ENCODE results near the gene ATL3.
"Not testable (repeated sequence)": the region's sequence is repeated elsewhere in the genome, so short reads cannot be mapped to it uniquely, and the experiment has no call there.

ATL3 gene

DNA sequence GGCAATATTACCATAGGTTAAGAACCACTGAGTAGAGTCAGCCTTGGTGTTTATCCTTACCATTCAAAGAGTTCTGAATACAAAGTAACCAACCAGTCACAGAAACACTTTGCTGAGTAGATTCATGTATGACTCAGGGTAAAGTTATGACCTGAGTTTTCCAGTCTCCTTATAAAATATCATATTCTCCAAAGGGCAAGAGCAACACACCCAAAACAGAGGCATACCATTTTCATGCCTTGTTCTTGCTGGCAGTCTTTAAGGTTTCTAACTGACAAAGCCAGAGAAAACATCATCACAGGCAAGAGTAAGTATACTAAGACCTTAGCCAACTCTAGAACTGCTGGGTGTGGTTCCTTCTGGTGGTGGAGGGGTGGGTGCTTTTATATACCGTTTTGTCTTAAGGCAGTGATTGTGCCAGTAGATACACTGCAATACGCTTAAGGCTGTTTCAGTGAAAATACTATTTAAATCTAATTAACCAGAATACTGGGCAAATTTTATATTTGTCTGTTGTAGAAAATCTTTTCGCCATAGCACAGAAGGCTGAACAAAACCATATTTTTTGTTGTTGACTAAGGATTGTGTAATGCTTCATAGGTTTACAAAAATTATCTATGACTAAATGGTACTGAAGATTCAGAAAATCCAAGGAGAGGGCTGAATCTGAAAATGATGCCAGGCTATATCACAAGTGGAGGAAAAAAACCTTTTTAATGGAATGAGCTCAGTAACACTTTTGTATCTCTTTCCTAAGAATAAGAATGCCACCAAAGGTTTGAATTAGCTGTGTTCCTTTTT is 3.0 kb downstream of the ATL3 start:
- Mint-ChIP-seq H3K9me3 (no peaks in the 10 kb centered on the region), H3K27me3 (no peaks in the 10 kb centered on the region), H3K4me1 (peaks cover 10 to 44% of the 10 kb centered on the region in 2 donors), H3K4me3 (no peak overlapping the region), H3K27ac (no peak overlapping the region), H3K36me3 (peaks cover 5 to 19% of the 10 kb centered on the region in 2 donors)
- ATAC-seq (replicated peaks) (no peak), DNase-seq (no peak)

DNA sequence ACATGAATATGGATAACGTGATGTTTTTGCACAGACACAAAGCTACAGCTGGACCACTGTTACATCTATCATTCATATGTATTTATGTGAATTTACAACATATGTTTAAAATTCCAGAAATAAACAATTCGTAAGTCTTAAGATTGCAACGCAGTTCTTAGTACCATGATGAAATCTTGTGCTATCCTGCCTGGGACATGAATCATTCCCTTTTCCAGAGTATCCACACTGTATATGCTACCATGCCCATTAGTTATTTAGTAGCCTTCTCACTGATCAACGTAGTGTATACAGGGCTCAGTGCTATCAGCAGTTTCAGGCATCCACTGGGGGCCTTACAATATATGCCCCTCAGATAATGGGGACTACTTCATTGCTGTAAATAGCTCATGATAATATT is 4.3 kb downstream of the ATL3 start:
- DNase-seq (no peak), ATAC-seq (replicated peaks) (no peak)
- no peak overlapping the region for H3K27ac Mint-ChIP-seq
- H3K27me3 Mint-ChIP-seq = no peaks in the 10 kb centered on the region
- no peaks in the 10 kb centered on the region for H3K9me3 Mint-ChIP-seq
- H3K4me1 Mint-ChIP-seq = peaks cover 13 to 34% of the 10 kb centered on the region in 2 donors
- peaks cover 5 to 14% of the 10 kb centered on the region in 2 donors for H3K36me3 Mint-ChIP-seq
- H3K4me3 Mint-ChIP-seq = no peak overlapping the region

DNA sequence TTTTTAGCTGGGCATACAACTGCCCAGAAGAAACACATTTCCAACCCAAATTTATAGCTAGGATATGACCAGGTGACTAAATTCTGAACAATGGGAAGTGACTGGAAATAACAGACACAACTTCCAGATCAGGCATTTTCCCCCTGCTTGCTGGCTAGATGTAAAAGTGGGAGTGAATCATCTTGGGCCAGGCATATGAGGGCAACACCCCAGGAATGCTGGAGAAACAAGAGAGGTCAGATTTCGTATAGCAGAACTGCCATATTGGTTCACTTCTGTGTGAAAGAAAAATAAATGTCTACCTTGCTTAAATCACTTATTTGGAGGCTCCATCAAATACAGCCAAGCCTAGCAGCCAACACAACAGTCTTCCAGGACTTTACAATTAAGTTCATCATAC is 7.4 kb downstream of the ATL3 start:
- H3K36me3 Mint-ChIP-seq = peaks cover 5 to 7% of the 10 kb centered on the region in 2 donors
- DNase-seq = no peak
- H3K27me3 Mint-ChIP-seq = no peaks in the 10 kb centered on the region
- no peak overlapping the region for H3K4me3 Mint-ChIP-seq
- no peak overlapping the region for H3K27ac Mint-ChIP-seq
- no peaks in the 10 kb centered on the region for H3K9me3 Mint-ChIP-seq
- ATAC-seq (replicated peaks) = no peak
- peaks cover 15 to 34% of the 10 kb centered on the region in 2 donors for H3K4me1 Mint-ChIP-seq

DNA sequence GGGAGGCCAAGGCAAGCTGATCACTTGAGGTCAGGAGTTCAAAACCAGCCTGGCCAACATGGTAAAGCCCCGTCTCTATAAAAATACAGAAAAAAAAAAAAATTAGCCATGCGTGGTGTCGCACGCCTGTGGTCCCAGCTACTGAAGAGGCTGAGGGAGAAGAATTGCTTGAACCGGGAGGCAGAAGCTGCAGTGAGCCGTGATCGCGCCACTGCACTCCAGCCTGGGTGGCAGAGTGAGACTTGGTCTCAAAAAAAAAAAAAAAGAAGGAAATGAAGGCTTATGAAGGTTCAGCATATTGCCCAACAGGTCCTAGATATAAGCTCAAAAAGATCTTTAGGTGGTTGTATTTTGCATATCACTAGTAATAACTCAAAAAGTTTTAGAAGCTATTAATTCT is 10.2 kb downstream of the ATL3 start:
- H3K9me3 Mint-ChIP-seq = no peaks in the 10 kb centered on the region
- peaks cover 12 to 25% of the 10 kb centered on the region in 2 donors for H3K4me1 Mint-ChIP-seq
- no peak overlapping the region for H3K4me3 Mint-ChIP-seq
- no peaks in the 10 kb centered on the region for H3K27me3 Mint-ChIP-seq
- H3K27ac Mint-ChIP-seq = no peak overlapping the region
- peaks cover 12 to 15% of the 10 kb centered on the region in 2 donors for H3K36me3 Mint-ChIP-seq
- DNase-seq (no peak), ATAC-seq (replicated peaks) (no peak)

DNA sequence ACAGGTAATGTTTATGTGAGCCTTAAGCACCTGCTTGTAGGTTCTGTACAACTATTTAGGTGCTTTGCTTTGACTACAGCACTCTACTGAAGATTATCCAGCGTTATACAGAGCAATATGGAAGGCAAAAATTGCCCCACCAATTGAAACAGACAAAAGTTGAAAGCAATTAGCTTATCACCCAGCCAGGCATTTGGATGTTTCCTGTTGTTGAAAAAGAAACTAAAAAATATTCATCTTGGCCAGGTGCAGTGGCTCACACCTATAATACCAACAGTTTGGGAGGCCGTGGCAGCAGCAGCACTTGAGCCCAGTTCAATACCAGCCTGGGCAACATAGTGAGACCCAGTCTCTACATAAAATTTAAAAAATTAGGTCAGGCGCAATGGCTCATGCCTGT is 18.5 kb downstream of the ATL3 start:
- H3K36me3 Mint-ChIP-seq = peaks cover 23 to 38% of the 10 kb centered on the region in 2 donors
- H3K27ac Mint-ChIP-seq = no peak overlapping the region
- H3K4me3 Mint-ChIP-seq = no peak overlapping the region
- H3K4me1 Mint-ChIP-seq = peaks cover 5 to 7% of the 10 kb centered on the region in 2 donors
- ATAC-seq (replicated peaks) (no peak), DNase-seq (no peak)
- H3K27me3 Mint-ChIP-seq = no peaks in the 10 kb centered on the region
- H3K9me3 Mint-ChIP-seq = no peaks in the 10 kb centered on the region

DNA sequence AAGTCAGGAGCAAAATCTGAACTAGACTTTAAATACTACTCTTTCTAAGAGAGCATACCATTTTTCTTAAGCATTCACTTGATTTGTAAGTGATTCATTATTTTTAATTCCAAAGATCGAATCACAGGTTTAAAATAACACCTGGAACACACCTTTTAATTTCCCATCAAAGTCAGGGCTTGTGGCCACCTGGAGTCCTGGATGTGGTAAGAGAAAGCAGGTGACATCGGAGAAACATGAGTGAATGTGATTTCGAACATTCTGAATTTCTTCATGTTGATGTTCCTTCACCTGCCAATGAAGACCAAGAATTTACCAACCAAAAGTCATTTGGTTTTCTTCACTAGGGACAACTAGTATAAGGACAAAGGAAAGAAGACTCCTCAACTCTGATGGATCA is 28.0 kb downstream of the ATL3 start:
- peak overlapping the region; percentile 25 for H3K27ac Mint-ChIP-seq
- peaks cover 36 to 53% of the 10 kb centered on the region in 2 donors for H3K36me3 Mint-ChIP-seq
- no peak for DNase-seq
- no peak for ATAC-seq (replicated peaks)
- H3K27me3 Mint-ChIP-seq = no peaks in the 10 kb centered on the region
- H3K4me3 Mint-ChIP-seq = no peak overlapping the region
- peaks cover 0 to 2% of the 10 kb centered on the region in 2 donors for H3K4me1 Mint-ChIP-seq
- H3K9me3 Mint-ChIP-seq = no peaks in the 10 kb centered on the region

DNA sequence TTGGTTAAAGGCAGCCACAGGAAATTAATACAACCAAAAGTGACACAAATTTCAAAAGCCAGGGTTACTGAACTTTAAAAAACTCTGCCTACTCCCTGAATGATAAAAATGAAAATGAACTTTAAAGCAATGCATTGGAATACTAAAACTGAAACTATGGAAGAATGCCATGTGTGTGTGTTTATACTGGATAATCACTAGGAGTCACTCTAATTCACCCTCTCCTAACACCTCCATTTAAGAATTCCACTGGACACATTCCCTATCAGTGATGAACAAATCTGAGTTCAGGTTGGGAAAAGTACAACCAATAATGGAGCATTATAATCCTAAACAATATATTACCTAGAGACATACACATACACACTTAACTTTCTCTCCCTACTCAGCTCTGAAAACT is 29.4 kb downstream of the ATL3 start:
- DNase-seq = no peak
- Mint-ChIP-seq H3K4me1 (peaks cover 0 to 2% of the 10 kb centered on the region in 2 donors), H3K27ac (peak overlapping the region; percentile 20), H3K4me3 (no peak overlapping the region), H3K27me3 (no peaks in the 10 kb centered on the region), H3K36me3 (peaks cover 34 to 53% of the 10 kb centered on the region in 2 donors), H3K9me3 (no peaks in the 10 kb centered on the region)
- ATAC-seq (replicated peaks) = no peak

DNA sequence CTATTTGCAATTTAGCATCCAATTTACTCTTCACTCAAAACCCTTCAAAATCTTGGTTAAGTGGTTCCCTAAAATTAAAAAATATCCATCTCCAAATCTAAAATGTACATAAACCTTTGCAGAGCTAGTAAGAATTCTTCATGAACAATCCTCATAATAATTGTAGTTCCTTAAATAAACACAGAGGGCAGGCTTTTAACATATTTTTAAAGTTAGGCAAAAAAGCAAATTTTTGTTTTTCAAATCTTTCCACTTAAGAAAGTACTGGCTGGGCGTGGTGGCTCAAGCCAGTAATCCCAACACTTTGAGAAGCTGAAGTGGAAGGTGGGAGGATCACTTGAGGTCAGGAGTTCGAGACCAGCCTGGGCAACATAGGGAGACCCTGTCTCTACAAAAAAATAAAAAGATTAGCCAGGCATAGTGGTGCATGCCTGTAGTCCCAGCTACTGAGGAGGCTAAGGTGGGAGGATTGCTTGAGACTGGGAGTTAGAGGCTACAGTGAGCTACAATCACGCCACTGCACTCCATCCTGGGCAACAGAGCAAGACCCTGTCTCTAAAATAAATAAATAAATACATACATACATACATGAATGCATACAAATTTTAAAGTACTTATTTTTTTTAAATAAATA is 31.9 kb downstream of the ATL3 start:
- ATAC-seq (replicated peaks) (no peak), DNase-seq (no peak)
- Mint-ChIP-seq H3K4me1 (peaks cover 0 to 2% of the 10 kb centered on the region in 2 donors), H3K36me3 (peaks cover 30 to 48% of the 10 kb centered on the region in 2 donors), H3K27me3 (no peaks in the 10 kb centered on the region), H3K9me3 (no peaks in the 10 kb centered on the region), H3K4me3 (no peak overlapping the region), H3K27ac (no peak overlapping the region)

DNA sequence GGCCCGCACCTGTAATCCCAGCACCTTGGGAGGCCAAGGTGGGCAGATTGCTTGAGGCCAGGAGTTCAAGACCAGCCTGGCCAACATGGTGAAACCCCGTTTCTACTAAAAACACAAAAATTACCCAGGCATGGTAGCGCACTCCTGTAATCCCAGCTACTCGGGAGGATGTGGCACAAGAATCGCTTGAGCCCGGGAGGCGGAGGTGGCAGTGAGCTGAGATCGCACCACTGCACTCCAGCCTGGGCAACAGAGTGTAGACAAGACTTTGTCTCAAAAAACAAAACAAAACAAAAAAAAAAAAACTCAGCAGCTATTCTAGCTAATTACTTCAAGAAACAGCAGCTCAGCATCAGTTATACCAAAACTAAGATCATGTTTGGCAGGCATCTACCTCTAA is 32.7 kb downstream of the ATL3 start:
- not testable (repeated sequence) for DNase-seq; H3K9me3 Mint-ChIP-seq; H3K4me3 Mint-ChIP-seq; ATAC-seq (replicated peaks); H3K27me3 Mint-ChIP-seq; H3K4me1 Mint-ChIP-seq; H3K27ac Mint-ChIP-seq
- H3K36me3 Mint-ChIP-seq = peaks cover 26 to 46% of the 10 kb centered on the region in 2 donors

DNA sequence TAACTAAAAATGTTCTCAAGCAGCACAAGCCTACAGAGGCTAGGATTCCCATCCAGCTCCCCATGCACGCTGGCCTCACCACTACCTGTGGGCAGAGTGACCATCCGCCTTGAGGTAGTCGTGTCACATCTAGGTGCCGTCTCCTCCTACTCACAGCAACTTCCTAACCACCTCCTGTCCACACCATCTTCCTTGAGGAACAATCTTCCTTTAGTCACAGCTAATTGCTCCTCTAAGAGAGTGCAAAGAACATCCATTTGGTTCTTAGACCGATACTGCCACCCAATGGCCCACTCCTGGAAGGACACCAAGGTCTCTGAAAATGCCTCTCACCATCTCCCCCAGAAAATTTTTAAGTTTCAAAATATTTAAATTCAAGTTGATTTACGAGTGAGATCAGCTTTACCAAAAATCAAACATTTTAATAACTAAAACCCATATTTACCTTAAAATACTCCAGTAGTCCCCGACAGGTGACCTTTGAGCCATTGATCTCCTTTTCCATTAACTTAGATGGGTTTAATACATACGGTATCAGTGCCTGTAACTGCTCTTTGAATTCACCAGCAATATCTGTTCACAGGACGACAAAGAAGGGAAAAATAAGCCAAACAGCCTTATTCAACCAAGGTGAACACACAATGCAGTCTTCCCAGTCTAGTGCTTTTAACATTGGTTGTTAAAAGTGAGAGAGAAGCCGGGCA is 35.3 kb downstream of the ATL3 start:
- peaks cover 9 to 13% of the 10 kb centered on the region in 2 donors for H3K4me1 Mint-ChIP-seq
- DNase-seq (peak; percentile 25), ATAC-seq (replicated peaks) (peak; percentile 68 to 69)
- H3K4me3 Mint-ChIP-seq = no peak overlapping the region
- H3K36me3 Mint-ChIP-seq = peaks cover 26 to 42% of the 10 kb centered on the region in 2 donors
- H3K27ac Mint-ChIP-seq = no peak overlapping the region
- no peaks in the 10 kb centered on the region for H3K27me3 Mint-ChIP-seq
- no peaks in the 10 kb centered on the region for H3K9me3 Mint-ChIP-seq

DNA sequence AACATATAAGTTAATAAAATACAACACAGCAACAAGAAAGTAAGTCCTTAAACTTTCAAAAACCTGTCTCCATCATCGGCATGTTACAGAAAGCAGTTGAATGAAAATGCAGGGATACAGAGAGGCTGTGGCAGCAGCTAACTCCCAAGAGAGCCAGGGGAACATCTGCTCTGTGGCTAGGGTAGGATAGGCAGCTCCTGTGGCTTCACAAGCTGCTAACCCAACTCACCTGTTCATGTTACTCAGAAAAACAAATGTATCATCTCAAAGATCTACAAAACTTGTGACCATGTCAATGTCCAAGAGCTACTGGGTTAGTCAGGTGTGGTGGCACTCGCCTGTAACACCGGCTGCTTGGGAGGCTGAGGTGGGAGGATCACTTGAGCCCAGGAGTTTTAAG is 41.8 kb downstream of the ATL3 start:
- ATAC-seq (replicated peaks) (no peak), DNase-seq (no peak)
- Mint-ChIP-seq H3K9me3 (no peaks in the 10 kb centered on the region), H3K27ac (no peak overlapping the region), H3K4me1 (peaks cover 8 to 14% of the 10 kb centered on the region in 2 donors), H3K27me3 (no peaks in the 10 kb centered on the region), H3K4me3 (no peak overlapping the region), H3K36me3 (peaks cover 35 to 40% of the 10 kb centered on the region in 2 donors)

DNA sequence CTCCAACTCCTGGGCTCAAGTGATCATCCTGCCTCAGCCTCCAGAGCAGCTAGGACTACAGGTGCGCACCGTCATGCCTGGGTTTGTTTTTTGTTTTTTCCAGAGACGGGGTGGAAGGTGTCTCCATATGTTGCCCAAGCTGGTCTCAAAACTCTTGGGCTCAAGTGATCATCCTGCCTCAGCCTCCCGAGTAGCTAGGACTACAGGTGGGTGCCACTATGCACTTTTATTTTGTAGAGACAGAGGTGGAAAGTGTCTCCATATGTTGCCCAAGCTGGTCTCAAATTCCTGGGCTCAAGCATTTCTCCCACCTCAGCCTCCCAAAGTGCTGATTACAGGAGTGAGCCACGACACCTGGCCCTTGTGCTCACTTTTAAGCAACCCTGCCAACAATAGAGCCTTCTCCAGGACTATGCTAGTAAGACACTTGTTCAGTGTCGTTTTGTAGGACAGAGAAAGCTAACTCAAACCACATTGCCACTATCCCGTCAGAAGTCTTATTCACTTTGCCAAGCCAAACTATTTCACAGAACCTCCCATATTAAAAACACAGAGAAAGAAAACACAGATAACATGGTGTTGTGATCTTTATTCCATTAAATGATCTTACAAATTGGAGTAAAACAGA is 47.5 kb downstream of the ATL3 start:
- Mint-ChIP-seq H3K4me1 (peaks cover 6 to 20% of the 10 kb centered on the region in 2 donors), H3K4me3 (no peak overlapping the region), H3K27me3 (peaks cover 0 to 10% of the 10 kb centered on the region in 2 donors), H3K9me3 (no peaks in the 10 kb centered on the region), H3K27ac (no peak overlapping the region), H3K36me3 (peaks cover 4 to 5% of the 10 kb centered on the region in 2 donors)
- no peak for ATAC-seq (replicated peaks)
- no peak for DNase-seq

DNA sequence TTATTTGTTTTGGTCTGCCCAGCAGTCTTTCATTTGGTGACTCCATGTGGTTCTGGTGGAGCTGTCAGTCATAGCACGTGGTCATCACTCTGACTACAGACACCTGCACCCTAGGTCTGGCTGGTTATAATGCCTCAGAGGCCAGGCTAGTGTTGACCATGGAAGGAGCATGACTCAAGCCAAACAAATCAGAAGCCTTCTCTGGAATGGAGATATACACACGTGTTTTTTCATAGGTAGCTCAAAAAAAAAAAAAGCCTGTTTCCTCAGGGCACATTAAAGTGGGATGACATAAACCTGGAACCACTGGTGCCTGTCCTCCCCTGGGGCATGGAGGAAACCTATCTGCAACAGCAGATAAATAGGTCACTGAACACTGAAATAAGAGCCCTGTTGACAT is 48.9 kb downstream of the ATL3 start:
- ATAC-seq (replicated peaks) = no peak
- Mint-ChIP-seq H3K27me3 (peaks cover 0 to 10% of the 10 kb centered on the region in 2 donors), H3K4me1 (peaks cover 6 to 20% of the 10 kb centered on the region in 2 donors), H3K4me3 (no peak overlapping the region), H3K27ac (no peak overlapping the region), H3K9me3 (no peaks in the 10 kb centered on the region), H3K36me3 (no peaks in the 10 kb centered on the region)
- DNase-seq = no peak

DNA sequence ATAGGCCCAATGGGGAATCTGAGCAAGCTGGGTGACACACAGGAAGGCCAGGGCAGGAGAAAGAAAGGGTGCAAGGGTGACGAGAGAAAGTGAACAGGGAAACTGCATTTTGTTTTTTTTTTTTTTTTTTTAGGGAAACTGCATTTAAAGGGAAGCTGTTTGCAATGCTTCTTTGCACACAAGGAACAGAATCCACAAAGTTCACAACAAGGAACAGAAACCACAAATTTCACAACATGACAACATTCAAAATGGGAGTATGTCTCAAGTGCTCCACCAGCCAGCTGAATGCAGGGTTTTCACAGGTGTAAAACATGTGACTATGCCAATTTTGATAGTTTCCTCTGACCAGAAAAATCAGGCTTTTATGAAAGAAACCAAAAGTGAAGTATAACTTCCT is 50.1 kb downstream of the ATL3 start:
- Mint-ChIP-seq H3K9me3 (no peaks in the 10 kb centered on the region), H3K4me3 (no peak overlapping the region), H3K27me3 (peaks cover 4 to 10% of the 10 kb centered on the region in 2 donors), H3K27ac (no peak overlapping the region), H3K36me3 (no peaks in the 10 kb centered on the region), H3K4me1 (peaks cover 6 to 20% of the 10 kb centered on the region in 2 donors)
- no peak for ATAC-seq (replicated peaks)
- no peak for DNase-seq
